OCI-LY1 (cell line): Measurements from ENCODE around the gene OSBPL6.

ENCODE experiments used
- H2AFZ ChIP-seq: fragments of 200-600 bp; sonication (generic), shearing (Covaris generic); 2 replicates; pipeline ENCODE4 v1.6.0; 2014; ENCODE audit warnings: antibody characterized with exemption, mild to moderate bottlenecking, low read length
- H3F3A ChIP-seq: fragments of 200-600 bp; sonication (generic), shearing (Covaris generic); 2 replicates; pipeline ENCODE4 v1.6.0; 2014; ENCODE audit warnings: mild to moderate bottlenecking, antibody characterized with exemption, low read length, moderate library complexity; ENCODE audit not compliant: insufficient read depth
- H3K27ac ChIP-seq: fragments of 200-600 bp; sonication (generic); 2 replicates; pipeline ENCODE4 v1.5.1; 2014; ENCODE audit warnings: low read length, mixed run types, mild to moderate bottlenecking, low read depth; ENCODE audit not compliant: poor library complexity, severe bottlenecking
- H3K27me3 ChIP-seq: fragments of 200-600 bp; sonication (generic); 2 replicates; pipeline ENCODE4 v1.6.0; 2014; ENCODE audit warnings: antibody characterized with exemption, mild to moderate bottlenecking, low read length, moderate library complexity; ENCODE audit not compliant: insufficient read depth
- H3K36me3 ChIP-seq: fragments of 200-600 bp; sonication (generic); 2 replicates; pipeline ENCODE4 v1.6.1; 2014; ENCODE audit warnings: mild to moderate bottlenecking, antibody characterized with exemption, low read length, moderate library complexity, mixed read lengths; ENCODE audit not compliant: insufficient read depth
- H3K4me1 ChIP-seq: fragments of 200-600 bp; sonication (generic); 2 replicates; pipeline ENCODE4 v1.5.1; 2014; ENCODE audit warnings: mild to moderate bottlenecking, low read length, moderate library complexity; ENCODE audit not compliant: insufficient read depth, severe bottlenecking
- H3K4me2 ChIP-seq: fragments of 200-600 bp; sonication (generic), shearing (Covaris generic); 2 replicates; pipeline ENCODE4 v1.6.1; 2014; ENCODE audit warnings: low read length
- H3K4me3 ChIP-seq: fragments of 200-600 bp; sonication (generic); 2 replicates; pipeline ENCODE4 v1.5.1; 2014; ENCODE audit warnings: low read length, low read depth, mild to moderate bottlenecking, mixed read lengths; ENCODE audit not compliant: poor library complexity, severe bottlenecking
- H3K79me2 ChIP-seq: fragments of 200-600 bp; shearing (Covaris generic); 2 replicates; pipeline ENCODE4 v1.6.1; 2016; ENCODE audit warnings: mixed run types, low read length, mixed read lengths; ENCODE audit not compliant: insufficient read depth
- H3K9ac ChIP-seq: fragments of 200-600 bp; sonication (generic), shearing (Covaris generic); 2 replicates; pipeline ENCODE4 v1.6.1; 2014; ENCODE audit warnings: mild to moderate bottlenecking, low read length, mixed read lengths
- H3K9me2 ChIP-seq: fragments of 200-600 bp; sonication (generic), shearing (Covaris generic); 2 replicates; pipeline ENCODE4 v1.6.1; 2014; ENCODE audit warnings: low read depth, mild to moderate bottlenecking, low read length, mixed read lengths
- H3K9me3 ChIP-seq: fragments of 200-600 bp; shearing (Covaris generic); 2 replicates; pipeline ENCODE4 v1.6.1; 2014; ENCODE audit warnings: low read length, mixed read lengths
- H4K20me1 ChIP-seq: fragments of 200-600 bp; sonication (generic), shearing (Covaris generic); 2 replicates; pipeline ENCODE4 v1.6.0; 2016; ENCODE audit warnings: mild to moderate bottlenecking, low read length; ENCODE audit not compliant: insufficient read depth
- EZH2 ChIP-seq: fragments of 200-600 bp; sonication (generic), shearing (Covaris generic); IDR thresholded peaks from 2 replicates; pipeline ENCODE4 v1.8.0; 2017; ENCODE audit warnings: borderline replicate concordance, mixed run types, mild to moderate bottlenecking, antibody characterized with exemption, low read length, moderate library complexity, mixed read lengths
- TF ChIP-seq, protein P1 (sequence below): fragments of 200-600 bp; sonication (generic), shearing (Covaris generic); IDR thresholded peaks from 2 replicates; pipeline ENCODE4 v1.5.1; 2017; ENCODE audit warnings: mild to moderate bottlenecking, antibody characterized with exemption, low read length, moderate library complexity, mixed read lengths

OSBPL6 gene

DNA sequence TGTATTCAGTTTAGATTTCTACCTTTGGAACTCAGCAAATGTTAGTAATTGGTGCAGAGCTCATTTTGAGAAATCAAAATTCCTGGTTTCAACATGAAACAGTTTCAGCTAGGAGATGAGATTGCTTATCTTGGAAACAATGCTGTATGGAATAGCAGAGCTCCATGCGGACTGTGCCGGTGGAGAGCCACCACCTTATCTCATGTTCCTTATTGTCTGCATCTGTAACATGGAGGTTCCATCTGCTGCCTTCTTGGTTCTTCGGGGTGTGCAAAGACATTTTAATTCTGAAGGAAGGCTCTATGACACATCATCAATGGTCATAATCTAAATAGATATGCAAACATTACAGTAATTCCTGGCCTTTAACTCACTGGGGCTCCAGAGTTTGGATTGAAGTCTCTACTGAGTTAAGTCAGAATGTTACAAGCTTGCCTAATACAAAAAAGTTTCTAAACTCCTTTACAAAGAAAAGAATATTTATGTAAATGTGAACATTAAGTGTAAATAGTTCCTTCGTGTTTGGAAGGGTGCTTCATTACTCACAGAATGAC lies 191.4 kb downstream of the OSBPL6 start:
- no peak overlapping the region for H3K4me3 ChIP-seq
- no peaks in the 10 kb centered on the region for H3K36me3 ChIP-seq
- no peak overlapping the region for H3K4me2 ChIP-seq
- no peak overlapping the region for H3K9ac ChIP-seq
- H3K4me1 ChIP-seq = no peaks in the 10 kb centered on the region
- no peaks in the 10 kb centered on the region for H3K9me3 ChIP-seq
- H3K79me2 ChIP-seq = no peaks in the 10 kb centered on the region
- TF ChIP-seq EZH2 = no peak
- H3F3A ChIP-seq = no peaks in the 10 kb centered on the region
- H2AFZ ChIP-seq = no peak overlapping the region
- no peak overlapping the region for H3K27ac ChIP-seq
- no peaks in the 10 kb centered on the region for H3K9me2 ChIP-seq
- no peaks in the 10 kb centered on the region for H4K20me1 ChIP-seq
- no peaks in the 10 kb centered on the region for H3K27me3 ChIP-seq

DNA sequence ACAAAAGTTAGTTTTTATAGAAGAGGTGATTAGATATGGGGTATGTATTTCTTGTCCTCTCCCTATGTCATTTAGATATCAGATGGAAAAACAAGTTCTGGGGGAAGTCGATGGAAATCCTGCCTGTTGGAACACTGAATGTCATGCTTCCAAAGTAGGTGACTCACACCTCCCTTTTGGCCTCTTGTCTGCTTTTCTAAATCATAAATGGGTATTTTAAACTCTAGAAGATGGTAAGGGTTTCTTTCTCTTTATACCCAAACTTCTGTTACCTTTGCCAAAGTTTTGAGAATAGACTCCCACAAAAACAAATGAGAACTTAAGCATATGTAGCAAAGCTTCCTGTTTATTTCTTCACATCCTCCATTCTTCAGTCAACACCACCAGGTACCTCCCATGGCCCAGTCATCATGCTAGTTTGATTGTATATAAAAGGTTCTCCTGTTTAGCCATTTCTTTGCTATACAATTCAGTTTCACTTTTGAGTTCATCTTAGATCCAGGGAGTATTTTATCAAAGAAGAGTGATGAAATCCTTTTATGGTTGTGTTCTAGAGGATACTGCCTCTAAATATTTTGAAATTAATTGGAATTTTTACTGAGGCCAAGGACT lies 192.8 kb downstream of the OSBPL6 start:
- no peaks in the 10 kb centered on the region for H3K27me3 ChIP-seq
- no peak overlapping the region for H3K9ac ChIP-seq
- H3K4me1 ChIP-seq = no peaks in the 10 kb centered on the region
- no peaks in the 10 kb centered on the region for H3K9me3 ChIP-seq
- H3K79me2 ChIP-seq = no peaks in the 10 kb centered on the region
- H3K9me2 ChIP-seq = no peaks in the 10 kb centered on the region
- H3K4me2 ChIP-seq = no peak overlapping the region
- no peaks in the 10 kb centered on the region for H4K20me1 ChIP-seq
- H3K27ac ChIP-seq = no peak overlapping the region
- no peak overlapping the region for H3K4me3 ChIP-seq
- no peaks in the 10 kb centered on the region for H3F3A ChIP-seq
- H3K36me3 ChIP-seq = no peaks in the 10 kb centered on the region
- no peak overlapping the region for H2AFZ ChIP-seq
- no peak for TF ChIP-seq EZH2
- TF ChIP-seq, protein P1, sequence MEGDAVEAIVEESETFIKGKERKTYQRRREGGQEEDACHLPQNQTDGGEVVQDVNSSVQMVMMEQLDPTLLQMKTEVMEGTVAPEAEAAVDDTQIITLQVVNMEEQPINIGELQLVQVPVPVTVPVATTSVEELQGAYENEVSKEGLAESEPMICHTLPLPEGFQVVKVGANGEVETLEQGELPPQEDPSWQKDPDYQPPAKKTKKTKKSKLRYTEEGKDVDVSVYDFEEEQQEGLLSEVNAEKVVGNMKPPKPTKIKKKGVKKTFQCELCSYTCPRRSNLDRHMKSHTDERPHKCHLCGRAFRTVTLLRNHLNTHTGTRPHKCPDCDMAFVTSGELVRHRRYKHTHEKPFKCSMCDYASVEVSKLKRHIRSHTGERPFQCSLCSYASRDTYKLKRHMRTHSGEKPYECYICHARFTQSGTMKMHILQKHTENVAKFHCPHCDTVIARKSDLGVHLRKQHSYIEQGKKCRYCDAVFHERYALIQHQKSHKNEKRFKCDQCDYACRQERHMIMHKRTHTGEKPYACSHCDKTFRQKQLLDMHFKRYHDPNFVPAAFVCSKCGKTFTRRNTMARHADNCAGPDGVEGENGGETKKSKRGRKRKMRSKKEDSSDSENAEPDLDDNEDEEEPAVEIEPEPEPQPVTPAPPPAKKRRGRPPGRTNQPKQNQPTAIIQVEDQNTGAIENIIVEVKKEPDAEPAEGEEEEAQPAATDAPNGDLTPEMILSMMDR = no peak

DNA sequence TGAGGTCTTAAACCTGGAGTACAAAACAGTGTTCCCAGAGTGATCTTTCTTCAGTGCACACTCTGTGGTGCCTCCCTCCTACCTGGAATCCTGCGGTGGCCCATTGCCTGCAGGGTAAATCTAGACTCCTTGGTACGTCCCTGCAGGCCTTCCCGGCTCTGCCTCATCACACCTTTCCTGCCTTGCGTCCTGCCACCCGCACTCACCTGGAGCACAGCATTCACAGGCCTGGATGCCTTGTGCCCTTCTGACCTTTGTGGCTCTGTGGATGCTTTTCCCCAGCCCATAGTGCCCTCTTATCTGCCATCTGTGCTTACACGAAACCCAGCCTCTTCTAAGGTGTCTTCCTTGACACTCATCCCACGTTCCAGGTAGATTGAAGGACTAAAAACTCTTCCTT lies 194.0 kb downstream of the OSBPL6 start:
- no peak overlapping the region for H3K9ac ChIP-seq
- no peak for TF ChIP-seq EZH2
- TF ChIP-seq, protein P1 = no peak
- H3F3A ChIP-seq = no peaks in the 10 kb centered on the region
- no peaks in the 10 kb centered on the region for H3K9me3 ChIP-seq
- H3K9me2 ChIP-seq = no peaks in the 10 kb centered on the region
- H3K4me1 ChIP-seq = no peaks in the 10 kb centered on the region
- no peak overlapping the region for H2AFZ ChIP-seq
- no peaks in the 10 kb centered on the region for H4K20me1 ChIP-seq
- no peaks in the 10 kb centered on the region for H3K36me3 ChIP-seq
- no peaks in the 10 kb centered on the region for H3K27me3 ChIP-seq
- no peak overlapping the region for H3K27ac ChIP-seq
- no peak overlapping the region for H3K4me2 ChIP-seq
- no peak overlapping the region for H3K4me3 ChIP-seq
- H3K79me2 ChIP-seq = no peaks in the 10 kb centered on the region

DNA sequence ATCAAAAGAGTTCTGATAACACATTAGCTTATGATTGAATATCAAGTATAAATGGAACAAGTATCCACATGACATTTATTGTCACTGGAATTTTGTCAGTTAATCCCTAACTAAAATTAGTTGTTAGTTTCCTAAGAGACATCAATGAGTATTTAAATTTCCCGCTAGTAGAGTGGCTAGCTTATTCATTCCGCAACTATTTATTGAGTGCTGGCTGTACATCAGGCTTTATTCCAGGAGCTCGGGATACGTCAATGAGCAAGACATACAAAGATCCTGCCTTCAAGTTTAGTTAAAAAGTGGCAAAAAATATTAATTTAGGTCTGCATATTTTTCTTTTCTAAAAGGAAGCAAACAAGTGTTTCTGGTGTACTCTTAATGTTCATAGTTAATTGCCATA lies 197.4 kb downstream of the OSBPL6 start:
- H3K79me2 ChIP-seq = no peaks in the 10 kb centered on the region
- no peaks in the 10 kb centered on the region for H3K9me2 ChIP-seq
- TF ChIP-seq, protein P1 = no peak
- no peak for TF ChIP-seq EZH2
- no peak overlapping the region for H3K4me3 ChIP-seq
- H3K9ac ChIP-seq = no peak overlapping the region
- H3K27me3 ChIP-seq = no peaks in the 10 kb centered on the region
- H3K4me2 ChIP-seq = no peak overlapping the region
- no peak overlapping the region for H3K27ac ChIP-seq
- no peaks in the 10 kb centered on the region for H3F3A ChIP-seq
- no peak overlapping the region for H2AFZ ChIP-seq
- H3K36me3 ChIP-seq = no peaks in the 10 kb centered on the region
- no peaks in the 10 kb centered on the region for H3K4me1 ChIP-seq
- no peaks in the 10 kb centered on the region for H3K9me3 ChIP-seq
- H4K20me1 ChIP-seq = no peaks in the 10 kb centered on the region
